ENCODE measurements around the gene AARS2.

GRCh38 chr6:44356487-44356886, 43.3 kb upstream of the AARS2 start:
- no peak for TF ChIP-seq EZH2phosphoT487 (IDR thresholded peaks at IDR 0.05; ENCODE audit: low read depth, severe bottlenecking, unreplicated experiment)
- TF ChIP-seq, protein P1, sequence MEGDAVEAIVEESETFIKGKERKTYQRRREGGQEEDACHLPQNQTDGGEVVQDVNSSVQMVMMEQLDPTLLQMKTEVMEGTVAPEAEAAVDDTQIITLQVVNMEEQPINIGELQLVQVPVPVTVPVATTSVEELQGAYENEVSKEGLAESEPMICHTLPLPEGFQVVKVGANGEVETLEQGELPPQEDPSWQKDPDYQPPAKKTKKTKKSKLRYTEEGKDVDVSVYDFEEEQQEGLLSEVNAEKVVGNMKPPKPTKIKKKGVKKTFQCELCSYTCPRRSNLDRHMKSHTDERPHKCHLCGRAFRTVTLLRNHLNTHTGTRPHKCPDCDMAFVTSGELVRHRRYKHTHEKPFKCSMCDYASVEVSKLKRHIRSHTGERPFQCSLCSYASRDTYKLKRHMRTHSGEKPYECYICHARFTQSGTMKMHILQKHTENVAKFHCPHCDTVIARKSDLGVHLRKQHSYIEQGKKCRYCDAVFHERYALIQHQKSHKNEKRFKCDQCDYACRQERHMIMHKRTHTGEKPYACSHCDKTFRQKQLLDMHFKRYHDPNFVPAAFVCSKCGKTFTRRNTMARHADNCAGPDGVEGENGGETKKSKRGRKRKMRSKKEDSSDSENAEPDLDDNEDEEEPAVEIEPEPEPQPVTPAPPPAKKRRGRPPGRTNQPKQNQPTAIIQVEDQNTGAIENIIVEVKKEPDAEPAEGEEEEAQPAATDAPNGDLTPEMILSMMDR (IDR thresholded peaks at IDR 0.05; ENCODE audit: poor library complexity): no peak

Measured in hepatocyte (in vitro differentiated cells).